Activated CD4-positive, alpha-beta memory T cell treated with anti-CD3 and anti-CD28 coated beads for 36 hours (primary cell): ENCODE results near the gene COL4A2. TPM values are rescaled to one million over a fixed set of nuclear protein-coding genes. Genes with fewer than 3 reads are reported as not detected.

Experiments
- CTCF ChIA-PET: fragments of 350-600 bp; sonication (Branson Sonifier 250); formaldehyde crosslinking; loops from one replicate; lab custom pipeline; 2021; ENCODE audit warnings: antibody characterized with exemption, inconsistent platforms; lab: Charles Lee
- POLR2A ChIA-PET: fragments of 350-600 bp; sonication (Branson Sonifier 250); formaldehyde crosslinking; loops from one replicate; lab custom pipeline; 2021; ENCODE audit warnings: antibody characterized with exemption; lab: Charles Lee
- DNase-seq: peaks from one replicate; pipeline ENCODE4 v3.0.0-alpha.2; 2020
- H3K27ac Mint-ChIP-seq: one replicate; pipeline ENCODE4 v1.8.0; 2021; ENCODE audit warnings: mixed read lengths
- H3K27me3 Mint-ChIP-seq: one replicate; pipeline ENCODE4 v1.8.0; 2021; ENCODE audit warnings: mixed read lengths
- H3K36me3 Mint-ChIP-seq: one replicate; pipeline ENCODE4 v1.8.0; 2021; ENCODE audit warnings: mixed read lengths
- H3K4me1 Mint-ChIP-seq: one replicate; pipeline ENCODE4 v1.8.0; 2021; ENCODE audit warnings: low read depth, mixed read lengths
- H3K4me3 Mint-ChIP-seq: one replicate; pipeline ENCODE4 v1.8.0; 2021; ENCODE audit warnings: mild to moderate bottlenecking, mixed read lengths
- H3K9me3 Mint-ChIP-seq: one replicate; pipeline ENCODE4 v1.8.0; 2021; ENCODE audit warnings: mixed read lengths
- intact Hi-C: fragments of 100-400 bp; cut with micrococcal nuclease; formaldehyde crosslinking; loops from one replicate; pipeline ENCODE4 v1.15.1; 2023
- total RNA-seq, 2 experiments: library from RNA; stranded (reverse); gene quantifications; one replicate each; pipeline ENCODE4 v1.2.3, GENCODE V29; 2021

The COL4A2 gene
- total RNA-seq, 2 experiments from 2014 or later: not detected

GRCh38 chr13:110344320-110344719, 37.2 kb downstream of the COL4A2 start:
- Mint-ChIP-seq H3K27ac (no peak overlapping the region), H3K36me3 (no peaks in the 10 kb centered on the region), H3K4me3 (no peak overlapping the region), H3K4me1 (peaks cover 19% of the 10 kb centered on the region), H3K27me3 (peaks cover 12% of the 10 kb centered on the region), H3K9me3 (no peaks in the 10 kb centered on the region)
- ChIA-PET CTCF (no interaction called here), POLR2A (no interaction called here)
- no peak for DNase-seq
- intact Hi-C loops: loop anchor here (5.0 kb wide), 1 partner anchor 43 kb away; no protein-coding TSS in a partner anchor

DNA sequence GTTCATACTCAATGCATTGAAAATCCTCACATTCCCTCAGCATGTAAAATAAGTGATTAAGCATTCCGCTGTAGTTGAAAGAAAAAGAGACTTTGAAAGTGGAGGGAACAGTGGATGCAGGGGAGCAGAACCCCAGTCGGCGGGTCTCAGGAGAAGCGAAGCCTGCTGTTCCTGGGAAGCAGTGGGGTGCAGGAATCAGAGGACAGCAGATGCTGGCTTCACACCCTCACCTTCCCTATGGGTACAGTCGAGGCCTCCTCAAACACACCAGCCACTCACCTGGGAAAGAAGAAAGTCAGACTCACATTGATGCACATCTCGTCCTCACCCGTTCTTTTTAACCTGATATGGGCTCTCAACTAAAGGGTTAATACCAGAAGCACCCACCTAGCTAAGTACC, 38.2 kb downstream of the COL4A2 start:
- H3K36me3 Mint-ChIP-seq: no peaks in the 10 kb centered on the region
- no peak overlapping the region for H3K27ac Mint-ChIP-seq
- H3K27me3 Mint-ChIP-seq: peaks cover 6% of the 10 kb centered on the region
- CTCF ChIA-PET: no interaction called here
- no peak for DNase-seq
- intact Hi-C loops: no loop called here
- POLR2A ChIA-PET: no interaction called here
- no peak overlapping the region for H3K4me3 Mint-ChIP-seq
- H3K9me3 Mint-ChIP-seq: no peaks in the 10 kb centered on the region
- H3K4me1 Mint-ChIP-seq: peaks cover 16% of the 10 kb centered on the region

DNA sequence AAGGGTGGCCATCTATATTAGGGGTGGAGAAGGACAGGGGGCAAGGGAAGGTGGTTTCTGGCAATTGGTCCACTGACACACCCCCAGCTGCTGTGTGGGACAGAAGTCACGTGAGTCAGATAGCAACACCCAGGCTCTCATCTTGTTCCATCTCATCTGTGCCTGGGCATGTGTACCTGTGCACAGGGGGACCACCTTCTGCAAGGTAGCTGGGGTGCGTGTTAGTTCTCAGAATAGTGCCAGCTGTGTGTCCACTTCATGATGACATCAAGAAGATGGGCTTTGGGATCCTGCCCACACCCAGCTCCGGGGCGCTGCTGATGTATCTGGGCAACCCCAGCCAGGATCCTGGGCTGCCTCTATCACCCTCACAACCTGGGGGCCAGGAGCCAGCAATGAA, 38.6 kb downstream of the COL4A2 start:
- H3K36me3 Mint-ChIP-seq: no peaks in the 10 kb centered on the region
- H3K4me3 Mint-ChIP-seq: no peak overlapping the region
- H3K27ac Mint-ChIP-seq: no peak overlapping the region
- intact Hi-C loops: no loop called here
- POLR2A ChIA-PET: no interaction called here
- H3K27me3 Mint-ChIP-seq: peaks cover 5% of the 10 kb centered on the region
- peaks cover 12% of the 10 kb centered on the region for H3K4me1 Mint-ChIP-seq
- CTCF ChIA-PET: no interaction called here
- H3K9me3 Mint-ChIP-seq: no peaks in the 10 kb centered on the region
- no peak for DNase-seq

DNA sequence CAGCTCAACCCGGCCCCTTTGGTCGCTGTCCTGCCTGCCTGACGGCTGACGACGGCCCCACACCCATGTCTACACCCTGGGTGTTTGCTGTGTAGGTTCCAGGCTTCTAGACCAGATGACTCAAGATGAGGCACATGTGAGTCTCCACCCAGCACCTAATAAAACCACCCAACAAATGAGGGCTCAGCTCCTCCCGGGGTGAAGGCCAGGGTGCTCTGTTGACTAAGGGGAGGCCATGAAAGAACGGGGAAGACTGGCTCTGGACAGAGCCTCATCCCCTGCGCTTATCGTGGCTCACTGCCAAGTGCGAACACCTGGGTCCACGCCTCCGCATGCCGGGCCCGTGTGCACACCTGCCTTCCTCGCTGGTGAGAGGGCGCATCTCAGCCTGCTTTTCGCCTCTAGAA, 39.6 kb downstream of the COL4A2 start:
- no peak for DNase-seq
- Mint-ChIP-seq H3K9me3 (no peaks in the 10 kb centered on the region), H3K4me3 (no peak overlapping the region), H3K27me3 (peaks cover 5% of the 10 kb centered on the region), H3K4me1 (peaks cover 2% of the 10 kb centered on the region), H3K36me3 (no peaks in the 10 kb centered on the region), H3K27ac (no peak overlapping the region)
- ChIA-PET CTCF (no interaction called here), POLR2A (no interaction called here)
- intact Hi-C loops: no loop called here

GRCh38 chr13:110347088-110347487, 40.0 kb downstream of the COL4A2 start:
- CTCF ChIA-PET: no interaction called here
- H3K4me1 Mint-ChIP-seq: no peaks in the 10 kb centered on the region

DNA sequence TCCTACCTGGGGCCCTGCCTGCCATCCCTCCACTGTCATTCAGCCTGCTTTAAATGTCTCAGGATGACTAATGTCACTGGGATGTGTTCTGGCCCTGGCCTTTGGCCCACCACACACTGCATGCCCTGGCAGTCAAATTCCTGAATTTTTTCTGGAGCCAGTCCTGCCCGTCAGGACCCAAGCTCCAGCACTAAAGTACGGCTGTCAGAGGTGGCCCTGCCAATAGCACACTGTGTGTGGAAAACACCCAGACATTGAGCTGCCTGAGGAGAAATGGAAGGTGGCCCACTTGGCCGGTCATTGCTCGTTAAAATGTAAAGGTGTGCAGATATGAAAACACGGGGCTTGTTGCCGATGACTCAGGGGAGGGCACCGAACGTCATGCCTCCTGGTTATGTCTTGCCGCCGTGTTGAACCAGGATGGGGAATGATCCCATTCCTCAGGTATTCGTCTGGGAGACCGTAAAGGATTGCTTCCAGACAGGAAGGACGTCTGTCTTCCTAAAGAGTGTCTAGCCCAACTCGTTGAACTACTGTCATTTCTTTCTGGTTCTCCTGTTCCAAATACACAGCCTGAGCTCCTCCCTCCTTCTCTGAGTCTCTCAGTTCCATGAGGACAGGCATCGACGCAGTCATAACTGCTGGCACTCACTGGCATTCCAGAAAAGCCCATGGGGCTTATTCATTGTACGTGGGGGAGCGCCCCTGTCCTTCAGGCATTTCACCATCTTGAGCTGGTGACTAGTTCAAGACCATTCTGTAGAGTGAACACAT, 40.6 kb downstream of the COL4A2 start:
- peaks cover 2% of the 10 kb centered on the region for H3K27me3 Mint-ChIP-seq
- no peak overlapping the region for H3K4me3 Mint-ChIP-seq
- ChIA-PET POLR2A (no interaction called here), CTCF (no interaction called here)
- no peak for DNase-seq
- H3K36me3 Mint-ChIP-seq: no peaks in the 10 kb centered on the region
- no peaks in the 10 kb centered on the region for H3K4me1 Mint-ChIP-seq
- no peaks in the 10 kb centered on the region for H3K9me3 Mint-ChIP-seq
- H3K27ac Mint-ChIP-seq: no peak overlapping the region
- intact Hi-C loops: no loop called here

More at GRCh38 chr13:110347088-110347487, 40.0 kb downstream of the COL4A2 start:
- H3K9me3 Mint-ChIP-seq: no peaks in the 10 kb centered on the region
- POLR2A ChIA-PET: no interaction called here
- no peak for DNase-seq
- no peak overlapping the region for H3K4me3 Mint-ChIP-seq
- intact Hi-C loops: no loop called here
- peaks cover 2% of the 10 kb centered on the region for H3K27me3 Mint-ChIP-seq
- H3K27ac Mint-ChIP-seq: no peak overlapping the region
- H3K36me3 Mint-ChIP-seq: no peaks in the 10 kb centered on the region

DNA sequence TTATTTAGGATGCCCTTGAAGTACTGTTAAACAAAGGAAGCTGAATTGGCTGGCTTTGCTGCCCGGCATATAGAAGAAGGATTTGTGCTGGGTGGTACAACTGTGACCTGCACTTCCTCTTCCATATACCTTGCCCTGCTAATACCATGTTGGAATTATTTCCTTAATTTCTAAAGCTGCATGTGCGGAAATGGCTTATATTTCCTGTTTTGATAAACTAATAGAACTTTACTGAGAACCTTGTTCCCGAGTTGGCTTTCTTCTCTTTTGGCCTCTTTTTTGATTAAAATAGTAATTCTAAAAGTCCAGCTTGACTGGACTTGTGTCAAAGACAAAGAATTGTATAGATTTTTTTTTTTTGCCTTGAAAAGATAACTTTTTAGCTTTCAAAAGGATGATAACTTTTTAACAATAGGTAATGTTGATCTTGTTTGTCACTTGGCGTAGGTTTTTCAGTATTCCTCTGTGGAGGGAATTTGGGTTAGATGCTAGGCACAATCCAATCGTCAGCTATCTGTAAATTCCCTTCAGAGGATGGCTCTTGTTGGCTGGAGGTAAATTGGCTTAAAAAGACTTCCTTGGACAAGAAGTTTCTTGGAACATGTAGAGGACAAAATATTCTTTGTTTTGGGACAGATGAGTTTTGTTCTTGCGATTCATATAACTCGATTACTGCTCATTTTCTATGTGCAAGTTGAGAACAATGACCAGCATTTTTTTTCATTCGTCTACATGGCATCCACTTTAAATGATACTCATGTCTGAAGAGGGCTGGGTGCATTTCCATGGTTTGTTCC, 41.4 kb downstream of the COL4A2 start:
- no peaks in the 10 kb centered on the region for H3K36me3 Mint-ChIP-seq
- CTCF ChIA-PET: no interaction called here
- POLR2A ChIA-PET: no interaction called here
- H3K4me3 Mint-ChIP-seq: no peak overlapping the region
- H3K4me1 Mint-ChIP-seq: no peaks in the 10 kb centered on the region
- H3K27me3 Mint-ChIP-seq: peaks cover 2% of the 10 kb centered on the region
- no peak overlapping the region for H3K27ac Mint-ChIP-seq
- H3K9me3 Mint-ChIP-seq: no peaks in the 10 kb centered on the region
- intact Hi-C loops: no loop called here
- DNase-seq: no peak

DNA sequence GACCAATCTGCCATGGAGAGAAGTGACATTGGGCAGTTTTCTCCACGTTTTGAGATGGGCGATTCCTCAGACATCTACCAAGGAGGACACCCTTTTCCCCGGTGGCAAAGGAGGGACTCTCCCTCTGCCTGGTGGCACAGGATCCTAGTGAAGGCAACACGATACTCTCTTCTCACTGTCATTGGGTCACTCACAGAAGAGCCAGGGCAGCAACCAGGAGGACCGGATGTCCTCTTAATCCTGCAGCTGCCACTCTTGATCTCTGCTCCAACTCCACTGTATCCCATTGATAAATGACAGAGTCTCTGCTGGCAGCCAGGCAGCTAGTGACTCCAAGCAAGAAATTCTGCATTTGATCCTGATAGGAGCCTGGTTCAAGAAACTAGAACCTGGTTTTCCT, 42.2 kb downstream of the COL4A2 start:
- intact Hi-C loops: no loop called here
- Mint-ChIP-seq H3K27ac (no peak overlapping the region), H3K36me3 (no peaks in the 10 kb centered on the region), H3K4me3 (no peak overlapping the region), H3K4me1 (no peaks in the 10 kb centered on the region), H3K27me3 (peaks cover 2% of the 10 kb centered on the region), H3K9me3 (no peaks in the 10 kb centered on the region)
- CTCF ChIA-PET: no interaction called here
- no peak for DNase-seq
- POLR2A ChIA-PET: no interaction called here

DNA sequence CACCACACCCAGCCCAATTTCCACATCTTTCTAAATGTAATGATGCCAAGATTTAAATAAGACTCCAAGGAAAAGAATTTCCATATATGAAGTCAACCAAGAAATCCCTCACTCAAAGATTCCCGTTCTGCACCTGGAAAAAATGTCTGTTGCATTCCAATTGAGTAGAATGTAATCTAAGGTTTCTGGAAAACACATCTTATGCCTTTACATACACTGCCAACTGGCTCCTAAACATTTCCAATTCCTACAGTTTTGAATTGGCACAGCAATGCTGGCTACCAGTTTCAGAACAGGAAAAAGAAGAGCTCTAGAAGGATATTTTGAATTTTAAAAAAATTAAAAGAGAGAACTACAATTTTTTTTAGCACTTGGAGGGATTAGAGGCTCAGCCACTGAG, 43.0 kb downstream of the COL4A2 start:
- DNase-seq: no peak
- H3K36me3 Mint-ChIP-seq: no peaks in the 10 kb centered on the region
- POLR2A ChIA-PET: no interaction called here
- H3K9me3 Mint-ChIP-seq: no peaks in the 10 kb centered on the region
- no peaks in the 10 kb centered on the region for H3K4me1 Mint-ChIP-seq
- CTCF ChIA-PET: no interaction called here
- H3K27me3 Mint-ChIP-seq: peaks cover 2% of the 10 kb centered on the region
- H3K27ac Mint-ChIP-seq: no peak overlapping the region
- intact Hi-C loops: no loop called here
- H3K4me3 Mint-ChIP-seq: no peak overlapping the region

GRCh38 chr13:110350509-110350908, 43.4 kb downstream of the COL4A2 start:
- no peaks in the 10 kb centered on the region for H3K4me1 Mint-ChIP-seq
- no peak overlapping the region for H3K4me3 Mint-ChIP-seq
- H3K9me3 Mint-ChIP-seq: no peaks in the 10 kb centered on the region
- no peak for DNase-seq
- ChIA-PET POLR2A (no interaction called here), CTCF (no interaction called here)
- no peak overlapping the region for H3K27ac Mint-ChIP-seq
- H3K27me3 Mint-ChIP-seq: peaks cover 2% of the 10 kb centered on the region
- H3K36me3 Mint-ChIP-seq: no peaks in the 10 kb centered on the region
- intact Hi-C loops: no loop called here

DNA sequence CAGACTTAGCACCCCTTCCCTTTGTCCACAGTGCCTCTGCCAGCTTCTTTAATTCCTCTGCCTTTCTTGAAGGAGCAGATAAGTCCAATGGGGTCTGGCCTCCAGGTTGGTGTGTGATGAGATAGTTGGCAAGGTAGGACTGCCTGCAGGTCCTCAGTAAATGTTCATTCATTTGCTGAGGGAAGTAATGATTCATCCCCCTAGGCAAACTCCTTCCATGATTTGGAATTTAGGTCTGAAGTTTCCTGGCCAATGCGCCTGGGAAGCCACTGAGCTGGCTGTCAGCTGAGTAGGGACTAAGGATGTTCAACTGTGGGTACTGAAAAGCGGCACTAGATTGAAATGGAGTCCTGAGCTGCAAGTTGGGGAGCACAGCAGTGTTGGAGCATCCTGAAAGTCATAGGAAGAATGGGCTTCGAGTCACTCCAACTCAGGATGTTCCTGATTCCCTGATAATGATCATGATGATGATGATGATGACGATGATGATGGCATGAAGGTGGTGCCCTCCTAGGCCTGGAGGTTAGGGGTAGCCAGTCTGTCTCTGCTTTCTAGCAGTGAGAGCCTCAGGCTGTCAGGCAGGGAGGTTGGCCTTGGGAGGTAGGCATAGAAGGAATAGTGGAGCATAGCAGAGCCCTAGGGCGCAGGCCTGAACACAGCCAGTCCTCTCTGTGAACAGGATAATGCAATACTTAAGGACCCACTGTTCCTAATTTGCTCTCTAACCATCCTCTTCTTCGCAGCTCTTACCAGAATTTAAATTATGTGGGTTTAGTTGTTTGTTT, 44.7 kb downstream of the COL4A2 start:
- intact Hi-C loops: no loop called here
- Mint-ChIP-seq H3K36me3 (no peaks in the 10 kb centered on the region), H3K4me1 (no peaks in the 10 kb centered on the region), H3K4me3 (no peak overlapping the region), H3K27me3 (peaks cover 2% of the 10 kb centered on the region), H3K9me3 (no peaks in the 10 kb centered on the region), H3K27ac (no peak overlapping the region)
- ChIA-PET POLR2A (no interaction called here), CTCF (no interaction called here)
- no peak for DNase-seq

DNA sequence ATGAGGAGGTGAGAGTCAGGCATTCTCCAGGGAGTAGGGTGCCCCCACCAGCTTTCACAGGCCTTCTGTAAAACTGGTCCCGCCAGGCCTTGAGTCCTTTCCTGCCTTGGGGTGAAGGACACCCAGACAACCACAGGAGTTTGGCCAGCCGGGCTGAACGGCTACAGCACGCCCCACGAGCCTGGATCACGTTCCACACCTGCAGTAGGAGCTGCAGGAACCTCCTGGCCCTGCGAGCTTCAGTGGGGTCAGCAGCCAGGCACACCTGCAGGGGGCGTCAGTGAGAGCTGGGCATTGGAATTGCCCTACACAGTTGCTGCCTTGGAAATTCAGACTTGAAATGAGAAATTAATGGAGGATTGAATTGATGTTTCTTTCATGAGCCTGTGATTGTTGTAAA, 45.7 kb downstream of the COL4A2 start:
- POLR2A ChIA-PET: no interaction called here
- H3K9me3 Mint-ChIP-seq: no peaks in the 10 kb centered on the region
- DNase-seq: no peak

More for the DNA sequence above, 45.7 kb downstream of the COL4A2 start:
- Mint-ChIP-seq H3K36me3 (no peaks in the 10 kb centered on the region), H3K4me1 (no peaks in the 10 kb centered on the region), H3K27me3 (peaks cover 2% of the 10 kb centered on the region), H3K27ac (no peak overlapping the region), H3K4me3 (no peak overlapping the region)
- intact Hi-C loops: no loop called here
- CTCF ChIA-PET: interaction anchor here (0.6 kb wide), 1 partner anchor 224 kb away, joined by 3 read pairs; no protein-coding TSS in a partner anchor
